Caco-2 (cell line): Measurements from ENCODE around the gene NFATC4. TPM values are rescaled to one million over a fixed set of nuclear protein-coding genes. Genes with fewer than 3 reads are reported as not detected.
"Not testable (repeated sequence)": the region's sequence is repeated elsewhere in the genome, so short reads cannot be mapped to it uniquely, and the experiment has no call there.

Experiments
- BruUV-seq: library from RNA; stranded (reverse); fragments of 400-500 nt; replicated peaks from 2 replicates; lab custom pipeline; 2021; lab: Mats Ljungman, UMichigan
- CTCF ChIA-PET: fragments of 300-600 bp; sonication (Branson Sonifier 250); formaldehyde crosslinking; loops from one replicate; lab custom pipeline; 2022; ENCODE audit warnings: antibody characterized with exemption; lab: Charles Lee
- POLR2A ChIA-PET: fragments of 300-600 bp; sonication (Branson Sonifier 250); formaldehyde crosslinking; loops from one replicate; lab custom pipeline; 2022; ENCODE audit warnings: antibody characterized with exemption; lab: Charles Lee
- DNase-seq, 2 experiments: peaks; one replicate each; pipeline versions ENCODE4 v3.0.0 to v3.0.0-alpha.2; 2020 to 2022
- H3K27me3 ChIP-seq: replicated peaks from 2 replicates; pipeline ENCODE4 v1.6.0; 2011; ENCODE audit warnings: low read length; ENCODE audit not compliant: control insufficient read depth, insufficient read depth
- H3K36me3 ChIP-seq: 2 replicates; pipeline ENCODE4 v1.5.1; 2011; ENCODE audit warnings: low read length; ENCODE audit not compliant: control insufficient read depth, insufficient read depth
- H3K4me1 ChIP-seq: fragments of 250-450 bp; sonication (Bioruptor Pico); 2 replicates; pipeline ENCODE4 v1.5.1; 2020; ENCODE audit warnings: mild to moderate bottlenecking
- H3K4me3 ChIP-seq: 2 replicates; pipeline ENCODE4 v1.5.1; 2011; ENCODE audit warnings: low read depth, mild to moderate bottlenecking, control low read depth, low read length
- H3K9me3 ChIP-seq: fragments of 250-450 bp; sonication (Bioruptor Pico); 2 replicates; pipeline ENCODE4 v1.5.1; 2020; ENCODE audit warnings: mild to moderate bottlenecking, moderate library complexity
- H3K27ac Mint-ChIP-seq: one replicate; pipeline ENCODE4 v1.8.0; 2022; ENCODE audit warnings: mixed read lengths; ENCODE audit not compliant: unreplicated experiment
- H3K27me3 Mint-ChIP-seq: one replicate; pipeline ENCODE4 v1.8.0; 2022; ENCODE audit warnings: mixed read lengths; ENCODE audit not compliant: insufficient read depth, unreplicated experiment
- H3K36me3 Mint-ChIP-seq: one replicate; pipeline ENCODE4 v1.8.0; 2022; ENCODE audit warnings: mild to moderate bottlenecking, mixed read lengths; ENCODE audit not compliant: insufficient read depth, unreplicated experiment
- H3K4me1 Mint-ChIP-seq: one replicate; pipeline ENCODE4 v1.8.0; 2022; ENCODE audit warnings: low read depth, mixed read lengths; ENCODE audit not compliant: unreplicated experiment
- H3K4me3 Mint-ChIP-seq: one replicate; pipeline ENCODE4 v1.8.0; 2022; ENCODE audit warnings: mild to moderate bottlenecking, moderate library complexity, mixed read lengths; ENCODE audit not compliant: unreplicated experiment
- H3K9me3 Mint-ChIP-seq: one replicate; pipeline ENCODE4 v1.8.0; 2022; ENCODE audit warnings: mixed read lengths; ENCODE audit not compliant: unreplicated experiment
- CTCF ChIP-seq, 2 experiments: fragments of 200-600 bp in 1 of 2; IDR thresholded peaks; 1 replicate in 1 of 2; 2 replicates in 1 of 2; pipeline versions ENCODE4 v1.5.1 to v1.8.0; 2011 to 2022; ENCODE audit warnings: antibody characterized with exemption in 1 of 2, control low read depth in 1 of 2, inconsistent platforms in 1 of 2, low read depth in 1 of 2, low read length in 1 of 2, mild to moderate bottlenecking in 1 of 2, moderate library complexity in 1 of 2; ENCODE audit not compliant: insufficient read depth in 1 of 2, severe bottlenecking in 1 of 2, unreplicated experiment in 1 of 2
- intact Hi-C: fragments of 100-400 bp; cut with micrococcal nuclease; formaldehyde crosslinking; loops from one replicate; pipeline ENCODE4 v1.10.0; 2022; ENCODE audit not compliant: unreplicated experiment
- total RNA-seq: library from RNA; stranded (reverse); gene quantifications from 2 replicates; pipeline ENCODE4 v1.2.3, GENCODE V29; 2022

Gene NFATC4
- total RNA-seq, 1 experiment from 2014 or later: 0.88 TPM

GRCh38 chr14:24369463-24369862, 1.5 kb downstream of the NFATC4 start:
- ChIA-PET POLR2A (no interaction called here), CTCF (interaction anchor here (3.6 kb wide), 1 partner anchor 62 kb away, joined by 14 read pairs; no protein-coding TSS in a partner anchor)
- no TSS peak for BruUV-seq
- intact Hi-C loops: no loop called here
- H3K36me3 Mint-ChIP-seq: no peaks in the 10 kb centered on the region
- H3K9me3 Mint-ChIP-seq: no peaks in the 10 kb centered on the region
- DNase-seq: no peak
- H3K36me3 ChIP-seq: no peaks in the 10 kb centered on the region
- no peak overlapping the region for H3K4me3 ChIP-seq
- H3K4me1 Mint-ChIP-seq: peaks cover 13% of the 10 kb centered on the region
- H3K27me3 ChIP-seq: no peaks in the 10 kb centered on the region
- TF ChIP-seq CTCF (IDR thresholded peaks at IDR 0.05; ENCODE audit: insufficient read depth in 1 of 2, low read depth in 1 of 2, low read length in 1 of 2, severe bottlenecking in 1 of 2, unreplicated experiment in 1 of 2): no peak
- peaks cover 4% of the 10 kb centered on the region; the same call in 1 of the 2 replicates for H3K4me1 ChIP-seq
- no peaks in the 10 kb centered on the region for H3K9me3 ChIP-seq
- peak overlapping the region; percentile 6 for H3K4me3 Mint-ChIP-seq
- H3K27me3 Mint-ChIP-seq: no peaks in the 10 kb centered on the region
- H3K27ac Mint-ChIP-seq: no peak overlapping the region

GRCh38 chr14:24369907-24370687, 2.1 kb downstream of the NFATC4 start:
- no peaks in the 10 kb centered on the region for H3K27me3 ChIP-seq
- H3K4me3 ChIP-seq: no peak overlapping the region
- no peak for TF ChIP-seq CTCF (IDR thresholded peaks at IDR 0.05; ENCODE audit: insufficient read depth in 1 of 2, low read depth in 1 of 2, low read length in 1 of 2, severe bottlenecking in 1 of 2, unreplicated experiment in 1 of 2)
- POLR2A ChIA-PET: interaction anchor here (0.6 kb wide), 1 partner anchor 1846 kb away, joined by 3 read pairs; no protein-coding TSS in a partner anchor
- no peaks in the 10 kb centered on the region for H3K36me3 ChIP-seq
- CTCF ChIA-PET: interaction anchor here (3.6 kb wide), 1 partner anchor 62 kb away, joined by 14 read pairs; no protein-coding TSS in a partner anchor
- no peak overlapping the region for H3K4me3 Mint-ChIP-seq
- no peaks in the 10 kb centered on the region for H3K9me3 ChIP-seq
- H3K9me3 Mint-ChIP-seq: no peaks in the 10 kb centered on the region
- no peaks in the 10 kb centered on the region for H3K27me3 Mint-ChIP-seq
- intact Hi-C loops: no loop called here
- no peaks in the 10 kb centered on the region for H3K36me3 Mint-ChIP-seq
- H3K4me1 ChIP-seq: peaks cover 4% of the 10 kb centered on the region; the same call in 1 of the 2 replicates
- BruUV-seq: no TSS peak
- no peak for DNase-seq
- H3K4me1 Mint-ChIP-seq: peaks cover 12% of the 10 kb centered on the region
- no peak overlapping the region for H3K27ac Mint-ChIP-seq

- DNase-seq: no peak
- no TSS peak for BruUV-seq
- H3K36me3 Mint-ChIP-seq: no peaks in the 10 kb centered on the region
- H3K4me1 Mint-ChIP-seq: peaks cover 5% of the 10 kb centered on the region
- no peaks in the 10 kb centered on the region for H3K27me3 ChIP-seq
- intact Hi-C loops: no loop called here
- ChIA-PET CTCF (interaction anchor here (1.4 to 3.6 kb wide), 2 partner anchors 24 to 61 kb away, joined by 6 to 14 read pairs; no protein-coding TSS in a partner anchor), POLR2A (interaction anchor here (0.6 kb wide), 1 partner anchor 1847 kb away, joined by 3 read pairs; no protein-coding TSS in a partner anchor)
- no peak overlapping the region for H3K4me3 ChIP-seq
- no peaks in the 10 kb centered on the region for H3K9me3 Mint-ChIP-seq
- no peaks in the 10 kb centered on the region for H3K27me3 Mint-ChIP-seq
- no peaks in the 10 kb centered on the region for H3K9me3 ChIP-seq
- TF ChIP-seq CTCF (IDR thresholded peaks at IDR 0.05; ENCODE audit: insufficient read depth in 1 of 2, low read depth in 1 of 2, low read length in 1 of 2, severe bottlenecking in 1 of 2, unreplicated experiment in 1 of 2): no peak
- peaks cover 4% of the 10 kb centered on the region; the same call in 1 of the 2 replicates for H3K4me1 ChIP-seq
- H3K36me3 ChIP-seq: no peaks in the 10 kb centered on the region
- no peak overlapping the region for H3K27ac Mint-ChIP-seq
- no peak overlapping the region for H3K4me3 Mint-ChIP-seq
Measured at GRCh38 chr14:24370748-24371147, 2.8 kb downstream of the NFATC4 start.

GRCh38 chr14:24371605-24372004, 3.6 kb downstream of the NFATC4 start:
- H3K4me1 ChIP-seq, H3K36me3 Mint-ChIP-seq, H3K4me3 ChIP-seq, DNase-seq, H3K36me3 ChIP-seq, H3K9me3 ChIP-seq, BruUV-seq, H3K27me3 ChIP-seq, H3K4me1 Mint-ChIP-seq, H3K27ac Mint-ChIP-seq, intact Hi-C loops, H3K27me3 Mint-ChIP-seq, H3K4me3 Mint-ChIP-seq, POLR2A ChIA-PET, H3K9me3 Mint-ChIP-seq: not testable (repeated sequence)
- CTCF ChIA-PET: interaction anchor here (1.4 to 3.6 kb wide), 2 partner anchors 25 to 60 kb away, joined by 6 to 14 read pairs; no protein-coding TSS in a partner anchor
